Neural cell (in vitro differentiated cells): ENCODE results near the gene PTPN1. TPM values are rescaled to one million over a fixed set of nuclear protein-coding genes. Genes with fewer than 3 reads are reported as not detected.

ENCODE experiments used
- H2AFZ ChIP-seq: fragments of 200-600, 300-800 bp; sonication (generic), shearing (Covaris generic); 2 replicates; pipeline ENCODE4 v1.6.0; 2014; ENCODE audit warnings: low read depth, mild to moderate bottlenecking, antibody characterized with exemption, low read length, moderate library complexity
- H3F3A ChIP-seq: fragments of 200-600 bp; shearing (Covaris generic); 2 replicates; pipeline ENCODE4 v1.6.1; 2016; ENCODE audit warnings: mild to moderate bottlenecking, moderate library complexity, mixed read lengths, antibody characterized with exemption, low read length; ENCODE audit not compliant: insufficient read depth, poor library complexity, severe bottlenecking
- H3K27ac ChIP-seq: fragments of 200-600, 300-800 bp; sonication (generic), shearing (Covaris generic); 2 replicates; pipeline ENCODE4 v1.5.1; 2014; ENCODE audit warnings: mild to moderate bottlenecking, low read length, moderate library complexity
- H3K27me3 ChIP-seq: fragments of 300-800, 200-600 bp; sonication (generic), shearing (Covaris generic); 2 replicates; pipeline ENCODE4 v1.6.0; 2014; ENCODE audit warnings: mild to moderate bottlenecking, low read depth, low read length, moderate library complexity; ENCODE audit not compliant: insufficient read depth
- H3K36me3 ChIP-seq: fragments of 300-800, 200-600 bp; sonication (generic), shearing (Covaris generic); 2 replicates; pipeline ENCODE4 v1.5.1; 2014; ENCODE audit warnings: mild to moderate bottlenecking, antibody characterized with exemption, low read length, moderate library complexity; ENCODE audit not compliant: insufficient read depth
- H3K4me2 ChIP-seq: fragments of 300-800, 200-600 bp; sonication (generic), shearing (Covaris generic); 2 replicates; pipeline ENCODE4 v1.6.0; 2014; ENCODE audit warnings: mild to moderate bottlenecking, low read length
- H3K4me3 ChIP-seq: fragments of 300-800, 200-600 bp; sonication (generic), shearing (Covaris generic); 2 replicates; pipeline ENCODE4 v1.5.1; 2014; ENCODE audit warnings: mild to moderate bottlenecking, low read length, moderate library complexity
- H3K79me2 ChIP-seq: fragments of 200-600 bp; shearing (Covaris generic); replicated peaks from 2 replicates; pipeline ENCODE4 v1.6.0; 2014; ENCODE audit warnings: mild to moderate bottlenecking, low read length, moderate library complexity; ENCODE audit not compliant: insufficient read depth
- H3K9ac ChIP-seq: fragments of 300-800, 200-600 bp; sonication (generic), shearing (Covaris generic); 2 replicates; pipeline ENCODE4 v1.6.1; 2016; ENCODE audit warnings: mild to moderate bottlenecking, low read length, mixed read lengths
- H3K9me2 ChIP-seq: fragments of 200-600 bp; shearing (Covaris generic); 2 replicates; pipeline ENCODE4 v1.6.1; 2016; ENCODE audit warnings: mild to moderate bottlenecking, low read length, mixed read lengths; ENCODE audit not compliant: insufficient read depth
- H3K9me3 ChIP-seq: fragments of 200-600, 300-800 bp; sonication (generic), shearing (Covaris generic); 2 replicates; pipeline ENCODE4 v1.6.1; 2016; ENCODE audit warnings: mild to moderate bottlenecking, mixed run types, low read length, moderate library complexity, mixed read lengths
- H4K20me1 ChIP-seq: fragments of 200-600 bp; shearing (Covaris generic); 2 replicates; pipeline ENCODE4 v1.6.1; 2016; ENCODE audit warnings: mild to moderate bottlenecking, mixed run types; ENCODE audit not compliant: insufficient read depth
- EZH2 ChIP-seq: fragments of 200-600, 300-800 bp; shearing (Covaris generic), sonication (generic); IDR thresholded peaks from 2 replicates; pipeline ENCODE4 v1.6.1; 2014; ENCODE audit warnings: antibody characterized with exemption, low read length, borderline replicate concordance, mild to moderate bottlenecking; ENCODE audit not compliant: insufficient read depth, poor library complexity, severe bottlenecking
- MXI1 ChIP-seq: fragments of 450-650 bp; conservative IDR thresholded peaks from 2 replicates; pipeline ENCODE4 v1.6.1; 2014; ENCODE audit warnings: antibody characterized with exemption, mild to moderate bottlenecking; ENCODE audit not compliant: poor library complexity, severe bottlenecking
- POLR2AphosphoS5 ChIP-seq: IDR thresholded peaks from 2 replicates; pipeline ENCODE4 v1.6.1; 2012
- RAD21 ChIP-seq: fragments of 450-650 bp; conservative IDR thresholded peaks from 2 replicates; pipeline ENCODE4 v1.6.1; 2014; ENCODE audit warnings: antibody characterized with exemption, mild to moderate bottlenecking, moderate library complexity
- SMC3 ChIP-seq: fragments of 450-650 bp; conservative IDR thresholded peaks from 2 replicates; pipeline ENCODE4 v1.6.1; 2014; ENCODE audit warnings: antibody characterized with exemption, mild to moderate bottlenecking, moderate library complexity; ENCODE audit not compliant: poor library complexity
- polyA plus RNA-seq: library from polyadenylated mRNA; depleted of rRNA; stranded (reverse); fragments of >200 nt; gene quantifications from 2 replicates; pipeline ENCODE4 v1.2.3, GENCODE V29; 2014
- TF ChIP-seq, protein P1 (sequence below): IDR thresholded peaks from 2 replicates; pipeline ENCODE4 v1.6.1; 2012; ENCODE audit warnings: borderline replicate concordance
- TF ChIP-seq, protein P2 (sequence below): fragments of 450-650 bp; IDR thresholded peaks from 2 replicates; pipeline ENCODE4 v1.5.1; 2014; ENCODE audit warnings: antibody characterized with exemption, mild to moderate bottlenecking, moderate library complexity; ENCODE audit not compliant: poor library complexity, severe bottlenecking

Gene PTPN1
- polyA plus RNA-seq, 1 donor from 2014 or later, result 48.1 TPM

DNA sequence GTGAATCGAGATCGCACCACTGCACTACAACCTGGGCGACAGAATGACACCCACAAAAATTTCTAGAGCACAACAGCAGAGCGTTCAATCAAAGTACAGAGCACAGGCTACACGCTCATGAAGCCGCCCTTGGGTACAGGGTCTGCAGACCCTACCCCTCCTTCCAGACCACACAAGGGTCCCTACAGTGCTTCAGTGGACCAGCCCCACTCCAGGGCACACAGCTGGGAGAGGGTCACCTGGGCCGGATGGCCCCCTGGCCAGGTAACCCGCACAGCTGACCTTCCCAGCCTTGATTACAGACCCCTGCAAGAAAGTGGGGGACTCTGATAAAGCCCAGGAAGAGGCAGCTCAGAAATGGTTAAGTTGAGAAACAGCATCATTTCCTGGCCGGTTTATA, 117.6 kb downstream of the PTPN1 start:
- H4K20me1 ChIP-seq, result no peaks in the 10 kb centered on the region
- H2AFZ ChIP-seq, result no peak overlapping the region
- H3K27me3 ChIP-seq, result no peaks in the 10 kb centered on the region
- no peaks in the 10 kb centered on the region for H3K79me2 ChIP-seq
- H3F3A ChIP-seq, result no peaks in the 10 kb centered on the region
- TF ChIP-seq POLR2AphosphoS5 (no peak), MXI1 (no peak), RAD21 (no peak), EZH2 (no peak)
- no peak overlapping the region for H3K9ac ChIP-seq
- no peak overlapping the region for H3K4me2 ChIP-seq
- H3K9me2 ChIP-seq, result no peaks in the 10 kb centered on the region
- H3K4me3 ChIP-seq, result no peak overlapping the region
- H3K27ac ChIP-seq, result no peak overlapping the region
- H3K36me3 ChIP-seq, result no peaks in the 10 kb centered on the region
- no peaks in the 10 kb centered on the region for H3K9me3 ChIP-seq

DNA sequence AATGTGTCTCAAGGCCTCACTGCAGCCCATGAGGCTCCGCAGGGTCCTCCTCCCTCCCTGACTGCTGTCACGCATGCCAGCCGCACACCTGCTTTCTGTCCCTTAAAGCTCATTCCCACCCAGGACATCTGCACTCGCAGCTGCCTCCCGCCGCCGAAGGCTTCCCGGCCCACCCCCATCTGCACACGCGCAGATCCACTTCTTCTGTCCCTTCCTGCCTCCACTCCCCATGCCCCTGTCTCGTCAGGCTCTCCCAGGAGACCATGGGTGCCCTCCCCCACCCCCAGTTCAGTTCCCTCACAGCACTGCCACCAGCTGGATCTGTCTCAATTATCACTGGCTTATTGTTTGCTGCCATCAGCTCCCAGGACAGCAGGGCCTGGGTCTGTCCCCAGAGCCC, 118.1 kb downstream of the PTPN1 start:
- Histone ChIP-seq H3F3A (no peaks in the 10 kb centered on the region), H3K27me3 (no peaks in the 10 kb centered on the region), H3K79me2 (no peaks in the 10 kb centered on the region), H2AFZ (no peak overlapping the region), H3K9me3 (no peaks in the 10 kb centered on the region), H3K9me2 (no peaks in the 10 kb centered on the region), H3K27ac (no peak overlapping the region), H4K20me1 (no peaks in the 10 kb centered on the region), H3K36me3 (no peaks in the 10 kb centered on the region), H3K9ac (no peak overlapping the region), H3K4me3 (no peak overlapping the region), H3K4me2 (no peak overlapping the region)
- TF ChIP-seq, protein P1, sequence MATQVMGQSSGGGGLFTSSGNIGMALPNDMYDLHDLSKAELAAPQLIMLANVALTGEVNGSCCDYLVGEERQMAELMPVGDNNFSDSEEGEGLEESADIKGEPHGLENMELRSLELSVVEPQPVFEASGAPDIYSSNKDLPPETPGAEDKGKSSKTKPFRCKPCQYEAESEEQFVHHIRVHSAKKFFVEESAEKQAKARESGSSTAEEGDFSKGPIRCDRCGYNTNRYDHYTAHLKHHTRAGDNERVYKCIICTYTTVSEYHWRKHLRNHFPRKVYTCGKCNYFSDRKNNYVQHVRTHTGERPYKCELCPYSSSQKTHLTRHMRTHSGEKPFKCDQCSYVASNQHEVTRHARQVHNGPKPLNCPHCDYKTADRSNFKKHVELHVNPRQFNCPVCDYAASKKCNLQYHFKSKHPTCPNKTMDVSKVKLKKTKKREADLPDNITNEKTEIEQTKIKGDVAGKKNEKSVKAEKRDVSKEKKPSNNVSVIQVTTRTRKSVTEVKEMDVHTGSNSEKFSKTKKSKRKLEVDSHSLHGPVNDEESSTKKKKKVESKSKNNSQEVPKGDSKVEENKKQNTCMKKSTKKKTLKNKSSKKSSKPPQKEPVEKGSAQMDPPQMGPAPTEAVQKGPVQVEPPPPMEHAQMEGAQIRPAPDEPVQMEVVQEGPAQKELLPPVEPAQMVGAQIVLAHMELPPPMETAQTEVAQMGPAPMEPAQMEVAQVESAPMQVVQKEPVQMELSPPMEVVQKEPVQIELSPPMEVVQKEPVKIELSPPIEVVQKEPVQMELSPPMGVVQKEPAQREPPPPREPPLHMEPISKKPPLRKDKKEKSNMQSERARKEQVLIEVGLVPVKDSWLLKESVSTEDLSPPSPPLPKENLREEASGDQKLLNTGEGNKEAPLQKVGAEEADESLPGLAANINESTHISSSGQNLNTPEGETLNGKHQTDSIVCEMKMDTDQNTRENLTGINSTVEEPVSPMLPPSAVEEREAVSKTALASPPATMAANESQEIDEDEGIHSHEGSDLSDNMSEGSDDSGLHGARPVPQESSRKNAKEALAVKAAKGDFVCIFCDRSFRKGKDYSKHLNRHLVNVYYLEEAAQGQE, result no peak

DNA sequence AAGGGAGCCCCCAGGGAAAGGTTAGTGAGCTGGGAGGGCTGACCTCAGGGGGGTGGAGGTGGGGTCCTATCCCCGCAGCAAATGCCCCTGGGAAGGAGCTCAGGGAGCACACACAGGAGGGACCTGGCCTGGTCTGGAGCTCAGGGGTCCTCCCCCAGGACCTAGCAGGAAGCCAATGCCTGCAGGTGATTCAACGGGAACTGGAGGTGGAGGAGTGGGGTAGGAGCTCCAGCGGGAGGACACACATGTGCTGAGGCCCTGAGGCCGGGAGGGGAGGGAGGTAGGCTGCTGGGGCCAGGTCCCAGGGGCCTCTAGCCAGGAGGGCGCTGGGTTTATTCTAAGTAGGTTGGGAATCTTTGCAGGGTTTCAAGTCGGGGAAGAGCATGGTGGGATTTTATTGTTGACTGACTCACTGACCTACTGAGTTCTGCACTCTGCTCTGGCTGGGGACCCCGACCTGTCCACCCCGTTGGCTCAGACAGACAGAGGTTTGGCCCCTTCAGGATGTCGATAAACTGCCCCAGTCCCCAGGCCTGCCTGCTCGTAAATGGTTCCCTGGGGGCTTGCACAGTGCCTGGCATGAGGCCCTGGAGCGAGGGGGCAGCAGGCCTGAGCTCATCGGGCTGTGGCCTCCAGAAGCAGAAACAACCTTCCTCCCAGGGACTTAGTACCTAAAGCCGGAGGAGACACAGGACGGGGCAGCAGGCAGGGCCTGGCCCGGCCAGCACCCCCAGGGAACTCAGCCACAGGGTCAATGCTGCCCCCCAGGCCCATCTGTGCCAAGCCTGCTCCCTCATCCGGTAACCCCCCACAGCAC, 118.9 kb downstream of the PTPN1 start:
- no peak overlapping the region for H2AFZ ChIP-seq
- no peak overlapping the region for H3K4me2 ChIP-seq
- TF ChIP-seq MXI1 (no peak), SMC3 (no peak)
- TF ChIP-seq, protein P2, sequence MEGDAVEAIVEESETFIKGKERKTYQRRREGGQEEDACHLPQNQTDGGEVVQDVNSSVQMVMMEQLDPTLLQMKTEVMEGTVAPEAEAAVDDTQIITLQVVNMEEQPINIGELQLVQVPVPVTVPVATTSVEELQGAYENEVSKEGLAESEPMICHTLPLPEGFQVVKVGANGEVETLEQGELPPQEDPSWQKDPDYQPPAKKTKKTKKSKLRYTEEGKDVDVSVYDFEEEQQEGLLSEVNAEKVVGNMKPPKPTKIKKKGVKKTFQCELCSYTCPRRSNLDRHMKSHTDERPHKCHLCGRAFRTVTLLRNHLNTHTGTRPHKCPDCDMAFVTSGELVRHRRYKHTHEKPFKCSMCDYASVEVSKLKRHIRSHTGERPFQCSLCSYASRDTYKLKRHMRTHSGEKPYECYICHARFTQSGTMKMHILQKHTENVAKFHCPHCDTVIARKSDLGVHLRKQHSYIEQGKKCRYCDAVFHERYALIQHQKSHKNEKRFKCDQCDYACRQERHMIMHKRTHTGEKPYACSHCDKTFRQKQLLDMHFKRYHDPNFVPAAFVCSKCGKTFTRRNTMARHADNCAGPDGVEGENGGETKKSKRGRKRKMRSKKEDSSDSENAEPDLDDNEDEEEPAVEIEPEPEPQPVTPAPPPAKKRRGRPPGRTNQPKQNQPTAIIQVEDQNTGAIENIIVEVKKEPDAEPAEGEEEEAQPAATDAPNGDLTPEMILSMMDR, result no peak
- no peaks in the 10 kb centered on the region for H4K20me1 ChIP-seq
- no peaks in the 10 kb centered on the region for H3K36me3 ChIP-seq
- H3K79me2 ChIP-seq, result no peaks in the 10 kb centered on the region
- H3F3A ChIP-seq, result no peaks in the 10 kb centered on the region
- H3K27me3 ChIP-seq, result no peaks in the 10 kb centered on the region
- no peak overlapping the region for H3K4me3 ChIP-seq
- no peaks in the 10 kb centered on the region for H3K9me2 ChIP-seq
- H3K27ac ChIP-seq, result no peak overlapping the region
- no peak overlapping the region for H3K9ac ChIP-seq
- H3K9me3 ChIP-seq, result no peaks in the 10 kb centered on the region
